NOMO-1 (cell line): ENCODE data around the gene SNHG17.

ENCODE experiments used
- DNase-seq, 2 experiments: peaks; one replicate each; lab custom pipeline; 2025; ENCODE audit not compliant: unreplicated experiment in 2 of 2; lab: John Stamatoyannopoulos, UW

The SNHG17 gene

GRCh38 chr20:38377039-38377685, 58.0 kb downstream of the SNHG17 start:
- no peak for DNase-seq

DNA sequence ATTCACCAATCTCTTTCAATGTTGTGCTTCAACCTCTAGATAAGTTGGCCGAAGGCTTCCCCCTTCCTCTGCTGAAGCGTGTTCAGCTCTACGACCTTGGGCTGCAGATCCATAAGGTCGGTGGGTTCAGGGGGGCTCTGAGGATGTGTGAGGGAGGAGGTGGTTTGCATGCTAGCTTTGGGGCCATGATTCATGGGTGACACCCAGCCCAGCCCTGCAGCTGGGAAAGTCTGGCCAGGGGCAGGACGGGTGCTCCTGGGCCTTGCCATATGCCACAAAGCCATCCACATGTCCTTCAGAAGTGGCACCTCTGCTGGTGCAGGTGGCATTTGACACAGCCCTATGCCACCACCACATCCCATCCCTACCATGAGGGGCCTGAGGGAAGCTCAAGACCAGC, 61.2 kb downstream of the SNHG17 start:
- no peak for DNase-seq

GRCh38 chr20:38373231-38373867, 61.8 kb downstream of the SNHG17 start:
- no peak for DNase-seq

DNA sequence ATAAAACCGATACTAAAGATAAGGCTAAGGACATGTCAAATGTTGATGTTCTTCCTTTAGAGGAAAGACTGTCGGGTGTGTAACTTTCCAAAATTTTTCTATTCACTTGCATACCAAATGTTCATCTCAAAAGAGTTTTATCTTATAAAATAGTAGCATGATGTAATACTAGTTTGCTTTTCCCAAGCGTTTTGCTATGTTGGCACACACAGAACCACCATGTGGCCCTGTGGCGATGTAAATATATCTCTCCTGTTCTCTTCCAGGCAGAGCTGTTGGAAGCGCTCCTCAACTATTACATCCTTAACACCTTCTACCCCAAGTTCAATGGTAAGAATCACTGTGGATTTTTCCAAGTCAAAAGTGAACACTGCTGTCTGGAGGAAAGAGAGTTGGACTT, 62.3 kb downstream of the SNHG17 start:
- DNase-seq: no peak
